Fibroblast of the conjunctiva (primary cell): ENCODE results near the gene CANT1.

Source experiments
- DNase-seq: peaks from one replicate; pipeline ENCODE4 v3.0.0-alpha.2; 2010; ENCODE audit warnings: low read depth

The CANT1 gene

GRCh38 chr17:79009397-79010303 lies at the start of gene CANT1:
CANT1 (minus strand) TSS chr17:79009764; CDS start chr17:78997622, 12,142 bp downstream.
- DNase-seq = peak; percentile 72

GRCh38 chr17:79057737-79058385 lies 48.3 kb upstream of the CANT1 start:
- DNase-seq = no peak

- DNase-seq = no peak
Observed at GRCh38 chr17:79055197-79055596, 45.6 kb upstream of the CANT1 start.

- DNase-seq = no peak
Observed at GRCh38 chr17:79054200-79054960, 44.8 kb upstream of the CANT1 start.

- DNase-seq = no peak
Observed at GRCh38 chr17:79053251-79053925, 43.8 kb upstream of the CANT1 start.

GRCh38 chr17:79052131-79052530 lies 42.6 kb upstream of the CANT1 start:
- no peak for DNase-seq

GRCh38 chr17:79051306-79051705 lies 41.7 kb upstream of the CANT1 start:
- DNase-seq = no peak

GRCh38 chr17:79050551-79050950 lies 41.0 kb upstream of the CANT1 start:
- no peak for DNase-seq

- DNase-seq = no peak
Observed at GRCh38 chr17:79049821-79050220, 40.3 kb upstream of the CANT1 start.

- DNase-seq = no peak
Observed at GRCh38 chr17:79048826-79049755, 39.5 kb upstream of the CANT1 start.

GRCh38 chr17:79047923-79048825 lies 38.6 kb upstream of the CANT1 start:
- no peak for DNase-seq

GRCh38 chr17:79047291-79047920 lies 37.8 kb upstream of the CANT1 start:
- DNase-seq = no peak

- DNase-seq = peak; percentile 59
Observed at GRCh38 chr17:79046916-79047280, 37.3 kb upstream of the CANT1 start.

GRCh38 chr17:79046197-79046915 lies 36.8 kb upstream of the CANT1 start:
- no peak for DNase-seq

- peak; percentile 55 for DNase-seq
Observed at GRCh38 chr17:79045842-79046196, 36.3 kb upstream of the CANT1 start.

- no peak for DNase-seq
Observed at GRCh38 chr17:79045001-79045729, 35.6 kb upstream of the CANT1 start.

- no peak for DNase-seq
Observed at GRCh38 chr17:79044462-79044861, 34.9 kb upstream of the CANT1 start.

- no peak for DNase-seq
Observed at GRCh38 chr17:79043931-79044320, 34.4 kb upstream of the CANT1 start.
